Neuronal stem cell (in vitro differentiated cells): ENCODE results near the gene ZFY.
"Not testable (repeated sequence)": the region's sequence is repeated elsewhere in the genome, so short reads cannot be mapped to it uniquely, and the experiment has no call there.

ENCODE experiments used
- DNase-seq: peaks from one replicate; pipeline ENCODE4 v3.0.0-alpha.2; 2013; ENCODE audit warnings: low spot score
- H2AFZ ChIP-seq: one replicate; pipeline ENCODE4 v1.6.1; 2013; ENCODE audit warnings: mild to moderate bottlenecking, low read length, inconsistent platforms
- H2AK5ac ChIP-seq: 2 replicates; pipeline ENCODE4 v1.6.1; 2013; ENCODE audit warnings: low read depth, mild to moderate bottlenecking, inconsistent platforms, low read length, moderate library complexity, mixed read lengths
- H2BK120ac ChIP-seq: 2 replicates; pipeline ENCODE4 v1.6.1; 2013; ENCODE audit warnings: low read depth, mild to moderate bottlenecking, inconsistent platforms, low read length, moderate library complexity, mixed read lengths
- H2BK12ac ChIP-seq: one replicate; pipeline ENCODE4 v1.6.1; 2013; ENCODE audit warnings: low read length, inconsistent platforms
- H2BK15ac ChIP-seq: 2 replicates; pipeline ENCODE4 v1.6.1; 2013; ENCODE audit warnings: mild to moderate bottlenecking, low read length, inconsistent platforms, mixed read lengths
- H2BK5ac ChIP-seq: one replicate; pipeline ENCODE4 v1.6.1; 2013; ENCODE audit warnings: inconsistent platforms, mild to moderate bottlenecking, low read length, moderate library complexity
- H3K14ac ChIP-seq: one replicate; pipeline ENCODE4 v1.6.1; 2013; ENCODE audit warnings: low read length, inconsistent platforms
- H3K18ac ChIP-seq: 2 replicates; pipeline ENCODE4 v1.6.1; 2013; ENCODE audit warnings: low read length, inconsistent platforms
- H3K23ac ChIP-seq: 2 replicates; pipeline ENCODE4 v1.6.1; 2013; ENCODE audit warnings: low read depth, mild to moderate bottlenecking, mixed read lengths, low read length, inconsistent platforms; ENCODE audit not compliant: poor library complexity
- H3K27ac ChIP-seq: replicated peaks from 3 replicates; pipeline ENCODE4 v1.5.1; 2013; ENCODE audit warnings: low read length, inconsistent platforms
- H3K27me3 ChIP-seq, 3 experiments: 2 replicates each; pipeline ENCODE4 v1.6.1; 2013; ENCODE audit warnings: low read length in 3 of 3, mild to moderate bottlenecking in 2 of 3, inconsistent platforms in 1 of 3, low read depth in 1 of 3, mixed read lengths in 1 of 3, moderate library complexity in 1 of 3; ENCODE audit not compliant: control insufficient read depth in 3 of 3, insufficient read depth in 3 of 3
- H3K36me3 ChIP-seq, 2 donors: replicated peaks in 1 of 2; 2 replicates each; pipeline ENCODE4 v1.6.1; 2013; ENCODE audit warnings: low read length in 2 of 2; ENCODE audit not compliant: control insufficient read depth in 2 of 2, insufficient read depth in 2 of 2
- H3K4ac ChIP-seq: 2 replicates; pipeline ENCODE4 v1.6.1; 2013; ENCODE audit warnings: inconsistent platforms, mild to moderate bottlenecking, low read length, moderate library complexity
- H3K4me1 ChIP-seq, 2 donors: 1 replicate in 1 of 2; 2 replicates in 1 of 2; pipeline ENCODE4 v1.6.1; 2013; ENCODE audit warnings: low read length in 2 of 2, low read depth in 1 of 2; ENCODE audit not compliant: control insufficient read depth in 2 of 2, insufficient read depth in 1 of 2
- H3K4me2 ChIP-seq: one replicate; pipeline ENCODE4 v1.6.1; 2013; ENCODE audit warnings: mild to moderate bottlenecking, low read length, inconsistent platforms; ENCODE audit not compliant: insufficient read depth, poor library complexity, severe bottlenecking
- H3K4me3 ChIP-seq, 2 donors: 2 replicates each; pipeline ENCODE4 v1.5.1; 2013; ENCODE audit warnings: low read length in 2 of 2, mild to moderate bottlenecking in 2 of 2, inconsistent platforms in 1 of 2, moderate library complexity in 1 of 2
- H3K79me1 ChIP-seq: one replicate; pipeline ENCODE4 v1.6.1; 2013; ENCODE audit warnings: low read depth, mild to moderate bottlenecking, inconsistent platforms, low read length, moderate library complexity
- H3K9ac ChIP-seq: one replicate; pipeline ENCODE4 v1.6.1; 2013; ENCODE audit warnings: mild to moderate bottlenecking, low read depth, low read length, inconsistent platforms; ENCODE audit not compliant: poor library complexity
- H3K9me3 ChIP-seq, 2 donors: replicated peaks in 1 of 2; 2 replicates each; pipeline versions ENCODE3 to v1.6.1; 2013; ENCODE audit warnings: low read length in 2 of 2, mild to moderate bottlenecking in 2 of 2, inconsistent platforms in 1 of 2, low read depth in 1 of 2, mixed read lengths in 1 of 2, moderate library complexity in 1 of 2; ENCODE audit not compliant: control insufficient read depth in 2 of 2, insufficient read depth in 1 of 2
- H4K8ac ChIP-seq: one replicate; pipeline ENCODE4 v1.6.1; 2013; ENCODE audit warnings: low read depth, mild to moderate bottlenecking, inconsistent platforms, low read length, moderate library complexity
- H4K91ac ChIP-seq: one replicate; pipeline ENCODE4 v1.6.1; 2013; ENCODE audit warnings: low read length, low read depth, mild to moderate bottlenecking, inconsistent platforms; ENCODE audit not compliant: poor library complexity
- WGBS, 2 donors: extraction: QIAGEN DNeasy Blood & Tissue Kit; methylation state at CpG; one replicate each; pipeline ENCODE4 v1.1.7; 2013; ENCODE audit warnings: missing lambda C conversion rate in 2 of 2, mixed read lengths in 1 of 2; ENCODE audit not compliant: insufficient read length in 2 of 2, insufficient replicate concordance in 1 of 2; ENCODE audit errors: extremely low coverage in 2 of 2; 5-methylcytosine and 5-hydroxymethylcytosine counted together

The ZFY gene

DNA sequence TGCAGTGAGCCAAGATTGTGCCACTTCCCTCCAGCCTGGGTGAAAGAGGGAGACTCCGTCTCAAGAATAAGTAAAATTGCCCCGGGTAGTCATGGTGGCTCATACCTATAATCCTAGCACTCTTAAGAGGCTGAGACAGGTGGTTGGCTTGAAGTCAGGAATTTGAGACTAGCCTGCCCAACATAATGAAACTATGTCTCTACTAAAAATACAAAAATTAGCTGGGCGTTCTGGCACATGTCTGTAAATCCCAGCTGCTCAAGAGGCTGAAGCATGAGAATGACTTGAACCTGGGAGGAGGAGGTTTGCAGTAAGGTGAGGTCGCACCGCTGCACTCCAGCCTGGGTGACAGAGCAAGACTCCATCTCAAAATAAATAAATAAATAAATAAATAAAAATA, 49.3 kb downstream of the ZFY start:
- no peak overlapping the region for H3K18ac ChIP-seq
- no peak overlapping the region for H2AK5ac ChIP-seq
- H2BK5ac ChIP-seq: no peak overlapping the region
- no peak for DNase-seq
- H2BK12ac ChIP-seq: no peak overlapping the region
- H4K91ac ChIP-seq: no peak overlapping the region
- no peak overlapping the region for H4K8ac ChIP-seq
- no peak overlapping the region for H3K23ac ChIP-seq
- no peaks in the 10 kb centered on the region for H3K4me1 ChIP-seq
- no peaks in the 10 kb centered on the region for H3K79me1 ChIP-seq
- no peak overlapping the region for H3K14ac ChIP-seq
- H3K9me3 ChIP-seq: no peaks in the 10 kb centered on the region
- H2AFZ ChIP-seq: no peak overlapping the region
- H3K36me3 ChIP-seq: no peaks in the 10 kb centered on the region
- no CpG with 5 or more reads among the region's 5 CpGs for WGBS, 2 donors
- no peak overlapping the region for H3K9ac ChIP-seq
- no peak overlapping the region for H2BK120ac ChIP-seq
- no peak overlapping the region for H3K4me2 ChIP-seq
- no peak overlapping the region for H2BK15ac ChIP-seq
- no peak overlapping the region for H3K27ac ChIP-seq
- H3K4ac ChIP-seq: no peak overlapping the region
- no peaks in the 10 kb centered on the region for H3K27me3 ChIP-seq
- no peak overlapping the region for H3K4me3 ChIP-seq

DNA sequence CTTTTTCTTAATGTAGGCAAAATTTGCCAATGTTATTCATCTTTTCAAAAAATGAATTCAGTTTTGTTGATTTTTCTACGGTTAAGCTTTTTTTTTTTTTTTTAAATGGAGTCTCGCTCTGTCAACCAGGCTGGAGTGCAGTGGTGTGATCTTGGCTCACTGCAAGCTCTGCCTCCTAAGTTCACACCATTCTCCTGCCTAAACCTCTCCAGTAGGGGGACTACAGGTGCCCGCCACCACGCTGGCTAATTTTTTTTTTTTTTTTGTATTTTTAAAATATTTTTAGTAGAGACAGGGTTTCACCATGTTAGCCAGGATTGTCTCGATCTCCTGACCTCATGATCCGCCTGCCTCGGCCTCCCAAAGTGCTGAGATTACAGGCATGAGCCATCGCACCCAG, 52.0 kb downstream of the ZFY start:
- H3K27me3 ChIP-seq, H3K27ac ChIP-seq: not testable (repeated sequence)

DNA sequence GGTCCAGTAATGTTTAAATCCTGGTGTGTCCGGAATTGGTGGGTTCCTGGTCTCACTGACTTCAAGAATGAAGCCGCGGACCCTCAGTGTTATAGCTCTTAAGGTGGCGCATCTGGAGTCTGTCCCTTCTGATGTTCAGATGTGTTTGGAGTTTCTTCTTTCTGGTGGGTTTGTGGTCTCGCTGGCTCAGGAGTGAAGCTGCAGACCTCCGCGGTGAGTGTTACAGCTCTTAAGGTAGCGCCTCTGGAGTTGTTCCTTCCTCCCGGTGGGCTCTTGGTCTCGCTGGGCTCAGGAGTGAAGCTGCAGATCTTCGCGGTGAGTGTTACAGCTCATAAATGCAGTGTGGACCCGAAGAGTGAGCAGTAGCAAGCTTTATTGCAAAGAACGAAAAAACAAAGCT, 62.2 kb downstream of the ZFY start:
- no CpG with 5 or more reads among the region's 14 CpGs for WGBS, 2 donors

More for the DNA sequence above, 52.0 kb downstream of the ZFY start:
- not testable (repeated sequence) for H2BK120ac ChIP-seq, H4K91ac ChIP-seq, H3K36me3 ChIP-seq, H3K18ac ChIP-seq, H3K4me2 ChIP-seq, H2BK5ac ChIP-seq, H2BK12ac ChIP-seq, H4K8ac ChIP-seq, H3K9me3 ChIP-seq, H2BK15ac ChIP-seq, H3K23ac ChIP-seq, H3K4ac ChIP-seq, H3K14ac ChIP-seq, H3K4me3 ChIP-seq, H2AK5ac ChIP-seq, H3K4me1 ChIP-seq, DNase-seq, H3K9ac ChIP-seq, H2AFZ ChIP-seq, H3K79me1 ChIP-seq
- WGBS, 2 donors: no CpG with 5 or more reads among the region's 8 CpGs

DNA sequence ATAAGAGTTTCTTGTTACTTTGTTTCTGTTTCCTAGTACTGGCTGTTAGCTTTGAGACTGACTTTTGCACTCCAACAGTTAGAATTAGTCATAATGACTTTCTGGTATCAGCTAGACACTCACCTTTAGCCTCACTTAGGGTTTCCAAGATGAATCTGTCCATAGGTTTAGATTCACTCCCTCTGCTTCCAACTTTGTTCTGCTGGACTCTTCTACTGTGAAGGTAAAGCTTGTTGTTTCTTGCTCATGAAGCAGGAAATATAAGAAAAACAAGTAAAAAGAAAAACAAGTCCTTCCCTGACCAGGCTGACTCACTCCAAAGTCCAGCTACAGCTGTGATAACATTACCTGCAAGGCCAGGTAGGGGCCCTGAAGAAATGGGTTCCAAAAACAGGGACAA, 67.0 kb downstream of the ZFY start:
- Histone ChIP-seq H3K27ac (no peak overlapping the region), H3K18ac (no peak overlapping the region), H2BK15ac (no peak overlapping the region), H3K4me2 (no peak overlapping the region), H3K14ac (no peak overlapping the region), H4K8ac (no peak overlapping the region), H2AFZ (no peak overlapping the region), H3K36me3 (no peaks in the 10 kb centered on the region), H3K4me1 (peaks cover 0 to 3% of the 10 kb centered on the region in 2 donors), H2BK120ac (no peak overlapping the region), H4K91ac (no peak overlapping the region), H2AK5ac (no peak overlapping the region), H3K4ac (no peak overlapping the region), H3K79me1 (no peaks in the 10 kb centered on the region), H2BK5ac (no peak overlapping the region), H3K9ac (no peak overlapping the region), H2BK12ac (no peak overlapping the region), H3K27me3 (no peaks in the 10 kb centered on the region), H3K9me3 (no peaks in the 10 kb centered on the region), H3K23ac (no peak overlapping the region), H3K4me3 (no peak overlapping the region)
- DNase-seq: no peak

More for the DNA sequence above, 62.2 kb downstream of the ZFY start:
- H2AFZ ChIP-seq, H3K4me3 ChIP-seq, H3K9ac ChIP-seq, H3K4me2 ChIP-seq, DNase-seq, H3K27me3 ChIP-seq, H4K8ac ChIP-seq, H3K4me1 ChIP-seq, H2BK5ac ChIP-seq, H3K36me3 ChIP-seq, H3K18ac ChIP-seq, H3K27ac ChIP-seq, H3K79me1 ChIP-seq, H3K23ac ChIP-seq, H4K91ac ChIP-seq, H2BK15ac ChIP-seq, H2AK5ac ChIP-seq, H3K14ac ChIP-seq, H3K4ac ChIP-seq, H2BK120ac ChIP-seq, H3K9me3 ChIP-seq, H2BK12ac ChIP-seq: not testable (repeated sequence)
